HepG2 (cell line): ENCODE data around the gene CCDC33. TPM values are rescaled to one million over a fixed set of nuclear protein-coding genes. Genes with fewer than 3 reads are reported as not detected.

Source experiments
- AGO1 ChIP-seq: fragments of 200-400 bp; formaldehyde crosslinking; IDR thresholded peaks from 2 replicates; pipeline ENCODE4 v1.6.1; 2017; ENCODE audit warnings: mild to moderate bottlenecking, low read depth, low read length, moderate library complexity; ENCODE audit not compliant: poor library complexity, severe bottlenecking
- AGO2 ChIP-seq: fragments of 200-400 bp; formaldehyde crosslinking; optimal IDR thresholded peaks from 2 replicates; pipeline ENCODE3; 2017; ENCODE audit warnings: mild to moderate bottlenecking, low read depth, low read length, moderate library complexity
- FOSL2 ChIP-seq: sonication (generic); formaldehyde crosslinking; IDR thresholded peaks from 2 replicates; pipeline ENCODE4 v1.4.0; 2020; ENCODE audit warnings: missing genetic modification reagents
- GTF2F1 ChIP-seq: fragments of 150-350 bp; IDR thresholded peaks from 2 replicates; pipeline ENCODE4 v1.6.1; 2014; ENCODE audit warnings: low read length
- IRF2 ChIP-seq: IDR thresholded peaks from 2 replicates; pipeline ENCODE4 v1.6.1; 2018; ENCODE audit warnings: missing genetic modification reagents, missing compliant biosample characterization
- KDM2A ChIP-seq: sonication (generic); formaldehyde crosslinking; IDR thresholded peaks from 2 replicates; pipeline ENCODE4 v1.4.0; 2020; ENCODE audit warnings: low read depth, missing genetic modification reagents, borderline replicate concordance
- MEIS1 ChIP-seq: sonication (generic); formaldehyde crosslinking; IDR thresholded peaks from 2 replicates; pipeline ENCODE4 v1.9.0; 2021; ENCODE audit warnings: mild to moderate bottlenecking, missing genetic modification reagents, moderate library complexity, borderline replicate concordance
- SETDB1 ChIP-seq: sonication (generic); formaldehyde crosslinking; IDR thresholded peaks from 2 replicates; pipeline ENCODE4 v1.5.1; 2020; ENCODE audit warnings: missing genetic modification reagents, mild to moderate bottlenecking, borderline replicate concordance
- SIN3B ChIP-seq: fragments of 150-350 bp; IDR thresholded peaks from 2 replicates; pipeline ENCODE4 v1.6.1; 2014; ENCODE audit warnings: low read length
- SMYD3 ChIP-seq: sonication (generic); formaldehyde crosslinking; IDR thresholded peaks from 2 replicates; pipeline ENCODE4 v1.8.1; 2023; ENCODE audit warnings: mild to moderate bottlenecking, missing genetic modification reagents
- ZFP37 ChIP-seq: sonication (generic); formaldehyde crosslinking; IDR thresholded peaks from 2 replicates; pipeline ENCODE4 v1.4.0; 2020; ENCODE audit warnings: missing genetic modification reagents, borderline replicate concordance
- ZFX ChIP-seq: sonication (generic); formaldehyde crosslinking; IDR thresholded peaks from 2 replicates; pipeline ENCODE4 v1.4.0; 2020; ENCODE audit warnings: mild to moderate bottlenecking, low read depth, missing genetic modification reagents, moderate library complexity
- ZNF296 ChIP-seq: sonication (generic); formaldehyde crosslinking; conservative IDR thresholded peaks from 2 replicates; pipeline ENCODE4 v1.5.0; 2020; ENCODE audit warnings: mild to moderate bottlenecking, missing genetic modification reagents
- ZNF510 ChIP-seq: sonication (generic); formaldehyde crosslinking; IDR thresholded peaks from 2 replicates; pipeline ENCODE4 v1.4.0; 2020; ENCODE audit warnings: low read depth, mild to moderate bottlenecking, missing genetic modification reagents
- ZNF567 ChIP-seq: sonication (generic); formaldehyde crosslinking; IDR thresholded peaks from 2 replicates; pipeline ENCODE4 v1.8.1; 2023; ENCODE audit warnings: mild to moderate bottlenecking, missing genetic modification reagents, borderline replicate concordance
- ZNF772 ChIP-seq: sonication (generic); formaldehyde crosslinking; IDR thresholded peaks from 2 replicates; pipeline ENCODE4 v1.5.0; 2020; ENCODE audit warnings: mild to moderate bottlenecking, missing genetic modification reagents
- polyA plus RNA-seq, 8 experiments: library from polyadenylated mRNA; depleted of rRNA in 3 of 8; stranded (reverse) in 7 of 8; unstranded in 1 of 8; fragments of >200 nt; fragmentation: Illumina TruSeq in 4 of 8; extraction: Trizol in 4 of 8; gene quantifications; 2 replicates each; pipeline versions ENCODE4 v1.2.1 to v1.2.3, GENCODE V29; 2011 to 2016; ENCODE audit warnings: low read depth in 4 of 8, missing spikeins in 1 of 8, mixed read lengths in 1 of 8; ENCODE audit not compliant: insufficient read depth in 1 of 8
- total RNA-seq, 5 experiments: library from RNA; depleted of rRNA; stranded (reverse); fragments of >200 nt; fragmentation: Illumina TruSeq; extraction: Trizol; gene quantifications; 2 replicates each; pipeline ENCODE4 v1.2.3, GENCODE V29; 2016; ENCODE audit warnings: low read depth in 1 of 5
- TF ChIP-seq, protein P1 (sequence below): sonication (generic); formaldehyde crosslinking; IDR thresholded peaks from 2 replicates; pipeline ENCODE4 v1.5.0; 2020; ENCODE audit warnings: missing genetic modification reagents
- TF ChIP-seq, protein P2 (sequence below): sonication (generic); formaldehyde crosslinking; IDR thresholded peaks from 2 replicates; pipeline ENCODE4 v1.4.0; 2020; ENCODE audit warnings: missing genetic modification reagents
- TF ChIP-seq, protein P3 (sequence below): sonication (generic); formaldehyde crosslinking; IDR thresholded peaks from 2 replicates; pipeline ENCODE4 v1.8.0; 2023; ENCODE audit warnings: mild to moderate bottlenecking, missing genetic modification reagents
- TF ChIP-seq, protein P4 (sequence below): sonication (generic); formaldehyde crosslinking; IDR thresholded peaks from 2 replicates; pipeline ENCODE4 v1.5.0; 2020; ENCODE audit warnings: mild to moderate bottlenecking, missing genetic modification reagents, moderate library complexity
- TF ChIP-seq, protein P5 (sequence below): sonication (generic); formaldehyde crosslinking; conservative IDR thresholded peaks from 2 replicates; pipeline ENCODE4 v1.4.0; 2020; ENCODE audit warnings: missing genetic modification reagents
- TF ChIP-seq, protein P6 (sequence below): sonication (generic); formaldehyde crosslinking; conservative IDR thresholded peaks from 2 replicates; pipeline ENCODE4 v1.8.0; 2022; ENCODE audit warnings: low read depth, missing genetic modification reagents

Gene CCDC33
- total and polyA plus RNA-seq, 2 of the 13 experiments (the other 11 are each of a cell fraction or from before 2014, with no cell fraction given) = 0.30 TPM; not detected in 1

DNA sequence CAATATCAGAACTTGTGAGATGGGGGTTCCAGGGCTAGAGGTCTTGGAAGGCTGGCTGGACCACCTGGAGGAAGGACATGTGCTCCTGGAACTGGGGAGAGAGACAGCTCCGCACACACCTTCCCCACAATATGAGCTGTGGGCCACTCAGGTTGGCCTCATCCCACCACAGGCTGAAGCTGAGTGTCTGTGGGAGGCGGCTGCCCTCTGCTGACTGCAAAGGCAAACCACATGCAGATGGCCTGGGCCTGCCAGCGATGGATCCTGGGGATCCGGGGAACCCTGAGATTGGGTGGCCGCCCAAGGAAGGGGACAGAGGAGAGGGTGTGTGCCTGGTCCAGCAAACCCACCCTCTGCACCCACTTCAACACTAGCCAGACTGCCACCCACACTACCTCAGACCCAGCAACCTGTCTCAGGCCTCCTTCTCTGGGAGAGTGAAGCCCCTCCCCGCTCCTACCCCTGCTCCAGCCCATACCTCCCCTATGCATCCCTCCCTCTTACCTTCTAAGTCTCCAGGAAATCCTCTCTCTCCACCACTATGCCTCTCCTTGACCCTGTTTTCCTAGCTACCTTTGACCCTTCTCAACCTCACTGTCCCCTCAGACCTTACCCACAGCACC, 86.5 kb downstream of the CCDC33 start (continued):
- TF ChIP-seq, protein P1, sequence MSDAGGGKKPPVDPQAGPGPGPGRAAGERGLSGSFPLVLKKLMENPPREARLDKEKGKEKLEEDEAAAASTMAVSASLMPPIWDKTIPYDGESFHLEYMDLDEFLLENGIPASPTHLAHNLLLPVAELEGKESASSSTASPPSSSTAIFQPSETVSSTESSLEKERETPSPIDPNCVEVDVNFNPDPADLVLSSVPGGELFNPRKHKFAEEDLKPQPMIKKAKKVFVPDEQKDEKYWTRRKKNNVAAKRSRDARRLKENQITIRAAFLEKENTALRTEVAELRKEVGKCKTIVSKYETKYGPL (CRISPR knock-in tag) = no peak
- TF ChIP-seq, protein P2, sequence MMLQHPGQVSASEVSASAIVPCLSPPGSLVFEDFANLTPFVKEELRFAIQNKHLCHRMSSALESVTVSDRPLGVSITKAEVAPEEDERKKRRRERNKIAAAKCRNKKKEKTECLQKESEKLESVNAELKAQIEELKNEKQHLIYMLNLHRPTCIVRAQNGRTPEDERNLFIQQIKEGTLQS (CRISPR knock-in tag) = no peak
- TF ChIP-seq ZNF296 (CRISPR knock-in tag) = no peak
- TF ChIP-seq, protein P3, sequence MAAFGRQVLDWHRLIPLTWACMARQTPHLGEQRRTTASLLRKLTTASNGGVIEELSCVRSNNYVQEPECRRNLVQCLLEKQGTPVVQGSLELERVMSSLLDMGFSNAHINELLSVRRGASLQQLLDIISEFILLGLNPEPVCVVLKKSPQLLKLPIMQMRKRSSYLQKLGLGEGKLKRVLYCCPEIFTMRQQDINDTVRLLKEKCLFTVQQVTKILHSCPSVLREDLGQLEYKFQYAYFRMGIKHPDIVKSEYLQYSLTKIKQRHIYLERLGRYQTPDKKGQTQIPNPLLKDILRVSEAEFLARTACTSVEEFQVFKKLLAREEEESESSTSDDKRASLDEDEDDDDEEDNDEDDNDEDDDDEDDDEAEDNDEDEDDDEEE (CRISPR knock-in tag) = no peak
- TF ChIP-seq ZFX (CRISPR knock-in tag) = peak; percentile 37; the same call in 1 of the 2 replicates
- TF ChIP-seq, protein P4, sequence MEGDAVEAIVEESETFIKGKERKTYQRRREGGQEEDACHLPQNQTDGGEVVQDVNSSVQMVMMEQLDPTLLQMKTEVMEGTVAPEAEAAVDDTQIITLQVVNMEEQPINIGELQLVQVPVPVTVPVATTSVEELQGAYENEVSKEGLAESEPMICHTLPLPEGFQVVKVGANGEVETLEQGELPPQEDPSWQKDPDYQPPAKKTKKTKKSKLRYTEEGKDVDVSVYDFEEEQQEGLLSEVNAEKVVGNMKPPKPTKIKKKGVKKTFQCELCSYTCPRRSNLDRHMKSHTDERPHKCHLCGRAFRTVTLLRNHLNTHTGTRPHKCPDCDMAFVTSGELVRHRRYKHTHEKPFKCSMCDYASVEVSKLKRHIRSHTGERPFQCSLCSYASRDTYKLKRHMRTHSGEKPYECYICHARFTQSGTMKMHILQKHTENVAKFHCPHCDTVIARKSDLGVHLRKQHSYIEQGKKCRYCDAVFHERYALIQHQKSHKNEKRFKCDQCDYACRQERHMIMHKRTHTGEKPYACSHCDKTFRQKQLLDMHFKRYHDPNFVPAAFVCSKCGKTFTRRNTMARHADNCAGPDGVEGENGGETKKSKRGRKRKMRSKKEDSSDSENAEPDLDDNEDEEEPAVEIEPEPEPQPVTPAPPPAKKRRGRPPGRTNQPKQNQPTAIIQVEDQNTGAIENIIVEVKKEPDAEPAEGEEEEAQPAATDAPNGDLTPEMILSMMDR = peak; percentile 96
- TF ChIP-seq MEIS1 (CRISPR knock-in tag) = no peak
- TF ChIP-seq SIN3B = no peak
- TF ChIP-seq AGO2 = no peak
- TF ChIP-seq ZFP37 = no peak
- TF ChIP-seq SMYD3 = no peak
- TF ChIP-seq FOSL2 (CRISPR knock-in tag) = peak; percentile 10; the same call in 1 of the 2 replicates
- TF ChIP-seq IRF2 (CRISPR knock-in tag) = no peak
- TF ChIP-seq ZNF510 = no peak
- no peak for TF ChIP-seq AGO1
- TF ChIP-seq, protein P5, sequence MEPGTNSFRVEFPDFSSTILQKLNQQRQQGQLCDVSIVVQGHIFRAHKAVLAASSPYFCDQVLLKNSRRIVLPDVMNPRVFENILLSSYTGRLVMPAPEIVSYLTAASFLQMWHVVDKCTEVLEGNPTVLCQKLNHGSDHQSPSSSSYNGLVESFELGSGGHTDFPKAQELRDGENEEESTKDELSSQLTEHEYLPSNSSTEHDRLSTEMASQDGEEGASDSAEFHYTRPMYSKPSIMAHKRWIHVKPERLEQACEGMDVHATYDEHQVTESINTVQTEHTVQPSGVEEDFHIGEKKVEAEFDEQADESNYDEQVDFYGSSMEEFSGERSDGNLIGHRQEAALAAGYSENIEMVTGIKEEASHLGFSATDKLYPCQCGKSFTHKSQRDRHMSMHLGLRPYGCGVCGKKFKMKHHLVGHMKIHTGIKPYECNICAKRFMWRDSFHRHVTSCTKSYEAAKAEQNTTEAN (CRISPR knock-in tag) = no peak
- no peak for TF ChIP-seq ZNF567 (CRISPR knock-in tag)
- TF ChIP-seq ZNF772 (CRISPR knock-in tag) = no peak
- peak; percentile 68; the same call in 1 of the 2 replicates for TF ChIP-seq KDM2A (CRISPR knock-in tag)
- TF ChIP-seq GTF2F1 = no peak
- TF ChIP-seq, protein P6, sequence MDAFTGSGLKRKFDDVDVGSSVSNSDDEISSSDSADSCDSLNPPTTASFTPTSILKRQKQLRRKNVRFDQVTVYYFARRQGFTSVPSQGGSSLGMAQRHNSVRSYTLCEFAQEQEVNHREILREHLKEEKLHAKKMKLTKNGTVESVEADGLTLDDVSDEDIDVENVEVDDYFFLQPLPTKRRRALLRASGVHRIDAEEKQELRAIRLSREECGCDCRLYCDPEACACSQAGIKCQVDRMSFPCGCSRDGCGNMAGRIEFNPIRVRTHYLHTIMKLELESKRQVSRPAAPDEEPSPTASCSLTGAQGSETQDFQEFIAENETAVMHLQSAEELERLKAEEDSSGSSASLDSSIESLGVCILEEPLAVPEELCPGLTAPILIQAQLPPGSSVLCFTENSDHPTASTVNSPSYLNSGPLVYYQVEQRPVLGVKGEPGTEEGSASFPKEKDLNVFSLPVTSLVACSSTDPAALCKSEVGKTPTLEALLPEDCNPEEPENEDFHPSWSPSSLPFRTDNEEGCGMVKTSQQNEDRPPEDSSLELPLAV = no peak
- TF ChIP-seq SETDB1 (CRISPR knock-in tag) = no peak
